DND-41 (cell line): ENCODE data around the gene CC2D1B.

ENCODE experiments used
- EZH2 ChIP-seq: IDR thresholded peaks from 3 replicates; pipeline ENCODE4 v1.6.1; 2012; ENCODE audit warnings: borderline replicate concordance, low read depth, mild to moderate bottlenecking, moderate library complexity, low read length, inconsistent platforms; ENCODE audit not compliant: severe bottlenecking
- TF ChIP-seq, protein P1 (sequence below): IDR thresholded peaks from 2 replicates; pipeline ENCODE4 v1.5.1; 2012; ENCODE audit warnings: borderline replicate concordance, low read length, moderate library complexity, mild to moderate bottlenecking; ENCODE audit not compliant: poor library complexity, severe bottlenecking; ENCODE audit errors: extremely low read depth

DNA sequence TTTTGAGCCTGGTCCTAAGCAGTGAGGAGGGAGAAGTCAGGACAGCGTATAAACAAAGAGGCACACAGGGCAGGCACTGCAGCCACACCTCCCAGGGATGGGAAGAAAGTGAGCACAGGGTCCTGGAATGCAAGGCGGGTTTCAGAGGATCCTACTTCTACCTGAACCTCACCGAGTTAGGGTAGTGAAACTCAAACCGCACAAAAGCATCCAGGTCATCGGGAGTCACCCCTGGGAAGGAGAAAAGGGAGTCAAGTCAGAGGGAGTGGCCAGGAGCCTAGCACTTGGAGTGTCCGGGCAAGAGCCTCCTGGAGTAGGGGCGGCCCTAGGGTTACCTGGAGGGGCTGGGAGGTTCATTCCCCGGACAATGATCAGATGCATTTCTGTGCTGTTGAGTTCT, 10.6 kb downstream of the CC2D1B start:
- TF ChIP-seq, protein P1, sequence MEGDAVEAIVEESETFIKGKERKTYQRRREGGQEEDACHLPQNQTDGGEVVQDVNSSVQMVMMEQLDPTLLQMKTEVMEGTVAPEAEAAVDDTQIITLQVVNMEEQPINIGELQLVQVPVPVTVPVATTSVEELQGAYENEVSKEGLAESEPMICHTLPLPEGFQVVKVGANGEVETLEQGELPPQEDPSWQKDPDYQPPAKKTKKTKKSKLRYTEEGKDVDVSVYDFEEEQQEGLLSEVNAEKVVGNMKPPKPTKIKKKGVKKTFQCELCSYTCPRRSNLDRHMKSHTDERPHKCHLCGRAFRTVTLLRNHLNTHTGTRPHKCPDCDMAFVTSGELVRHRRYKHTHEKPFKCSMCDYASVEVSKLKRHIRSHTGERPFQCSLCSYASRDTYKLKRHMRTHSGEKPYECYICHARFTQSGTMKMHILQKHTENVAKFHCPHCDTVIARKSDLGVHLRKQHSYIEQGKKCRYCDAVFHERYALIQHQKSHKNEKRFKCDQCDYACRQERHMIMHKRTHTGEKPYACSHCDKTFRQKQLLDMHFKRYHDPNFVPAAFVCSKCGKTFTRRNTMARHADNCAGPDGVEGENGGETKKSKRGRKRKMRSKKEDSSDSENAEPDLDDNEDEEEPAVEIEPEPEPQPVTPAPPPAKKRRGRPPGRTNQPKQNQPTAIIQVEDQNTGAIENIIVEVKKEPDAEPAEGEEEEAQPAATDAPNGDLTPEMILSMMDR, result no peak
- no peak for TF ChIP-seq EZH2
